HS-5 (cell line): ENCODE measurements around the gene ATP5F1A.

Experiments used
- DNase-seq: peaks from one replicate; pipeline ENCODE4 v3.0.0-alpha.2; 2012; ENCODE audit warnings: low read depth

The ATP5F1A gene

GRCh38 chr18:46073474-46074331 lies 24.4 kb downstream of the ATP5F1A start:
- DNase-seq, result no peak

DNA sequence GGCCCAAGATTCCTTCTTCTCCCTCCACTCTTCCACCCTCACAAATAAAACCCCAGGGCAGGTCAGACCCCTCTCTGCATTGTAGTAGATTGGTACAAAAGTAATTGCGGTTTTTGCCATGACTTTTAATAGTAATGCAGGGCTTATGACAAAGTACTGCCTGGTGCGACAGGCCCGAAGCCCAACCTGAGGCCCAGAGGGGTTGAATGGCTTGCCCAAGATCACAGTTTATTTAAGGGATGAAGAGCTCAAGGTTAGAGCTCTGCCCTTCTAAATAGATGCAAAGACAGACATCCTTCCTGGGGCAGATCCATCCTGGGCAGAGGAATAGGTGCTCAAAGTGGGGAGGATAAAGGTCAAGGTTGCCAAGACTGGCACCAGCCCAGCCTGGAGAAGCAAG lies 25.1 kb downstream of the ATP5F1A start:
- DNase-seq, result no peak

GRCh38 chr18:46072376-46072867 lies 25.7 kb downstream of the ATP5F1A start:
- DNase-seq, result no peak

GRCh38 chr18:46071653-46072375 lies 26.3 kb downstream of the ATP5F1A start, which contains the start of gene PSTPIP2:
TSS of gene PSTPIP2 (minus strand) at chr18:46072260. CDS start at chr18:46072188, 72 bp downstream.
- no peak for DNase-seq

DNA sequence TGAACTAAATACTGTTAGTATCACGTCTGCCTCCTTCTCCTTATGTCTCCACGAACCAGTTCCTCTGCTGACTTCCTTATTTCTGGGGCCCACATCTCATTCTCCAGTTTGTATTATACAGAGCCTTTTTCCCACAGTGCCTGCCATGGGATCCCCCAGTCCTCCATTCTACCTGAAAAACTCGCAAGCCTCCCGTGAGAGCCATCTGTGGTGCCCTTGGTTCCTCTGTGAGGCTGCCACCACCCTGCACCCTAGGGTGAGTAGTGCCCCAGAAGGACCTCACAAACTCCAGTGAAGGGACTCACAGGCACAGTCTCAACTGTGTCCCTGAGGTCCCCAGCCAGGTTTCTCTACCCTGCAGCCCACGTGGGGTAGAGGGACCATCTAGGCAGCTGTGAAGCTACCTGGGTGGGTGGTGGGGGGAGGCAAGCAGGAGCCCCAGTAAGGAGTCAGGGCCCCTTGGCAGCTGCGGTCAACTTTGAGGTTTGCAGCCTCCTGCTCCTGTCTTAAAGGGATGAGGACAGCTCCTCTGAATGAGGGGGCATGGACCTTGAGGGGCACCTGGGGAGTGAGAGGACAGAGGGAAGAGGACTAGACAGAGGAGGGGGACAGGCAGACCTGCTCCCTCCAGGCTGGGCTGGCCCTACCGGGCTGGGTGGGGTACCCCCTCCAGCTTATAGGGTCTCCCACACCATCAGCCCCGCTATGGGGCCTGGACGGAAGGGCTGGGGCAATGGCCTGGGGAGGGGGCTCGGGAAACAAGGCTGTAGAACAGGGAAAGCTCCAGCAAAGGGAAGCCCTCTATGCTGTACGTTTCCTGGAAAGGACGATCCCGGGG lies 27.1 kb downstream of the ATP5F1A start:
- DNase-seq, result no peak

- no peak for DNase-seq
Measured at GRCh38 chr18:46070232-46070631, 27.9 kb downstream of the ATP5F1A start.

- DNase-seq, result no peak
Measured at GRCh38 chr18:46069524-46069923, 28.6 kb downstream of the ATP5F1A start.

GRCh38 chr18:46068763-46069162 lies 29.3 kb downstream of the ATP5F1A start:
- no peak for DNase-seq

GRCh38 chr18:46067438-46068007 lies 30.6 kb downstream of the ATP5F1A start:
- DNase-seq, result no peak

- DNase-seq, result no peak
Measured at GRCh38 chr18:46062781-46063180, 35.3 kb downstream of the ATP5F1A start.

DNA sequence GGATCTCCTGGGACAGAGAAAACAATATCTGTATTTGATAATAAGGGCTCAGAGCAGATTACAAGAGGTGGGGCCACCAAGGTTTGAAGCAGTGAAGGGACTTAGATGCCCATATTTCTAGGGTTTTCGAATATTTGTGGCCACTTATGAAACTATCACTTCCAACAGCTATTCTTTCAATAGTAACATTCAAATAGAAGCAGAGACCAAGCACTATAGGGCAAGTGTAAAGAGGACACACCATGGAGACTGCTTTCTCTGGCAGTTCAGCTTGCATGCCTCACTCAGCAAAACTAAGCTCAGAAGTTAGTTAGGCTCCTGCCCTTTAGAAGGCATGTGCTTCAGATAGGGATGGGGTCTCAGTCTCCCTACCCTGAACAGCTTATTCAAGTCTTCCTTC lies 36.3 kb downstream of the ATP5F1A start:
- DNase-seq, result no peak

- DNase-seq, result no peak
Measured at GRCh38 chr18:46061387-46061786, 36.7 kb downstream of the ATP5F1A start.

DNA sequence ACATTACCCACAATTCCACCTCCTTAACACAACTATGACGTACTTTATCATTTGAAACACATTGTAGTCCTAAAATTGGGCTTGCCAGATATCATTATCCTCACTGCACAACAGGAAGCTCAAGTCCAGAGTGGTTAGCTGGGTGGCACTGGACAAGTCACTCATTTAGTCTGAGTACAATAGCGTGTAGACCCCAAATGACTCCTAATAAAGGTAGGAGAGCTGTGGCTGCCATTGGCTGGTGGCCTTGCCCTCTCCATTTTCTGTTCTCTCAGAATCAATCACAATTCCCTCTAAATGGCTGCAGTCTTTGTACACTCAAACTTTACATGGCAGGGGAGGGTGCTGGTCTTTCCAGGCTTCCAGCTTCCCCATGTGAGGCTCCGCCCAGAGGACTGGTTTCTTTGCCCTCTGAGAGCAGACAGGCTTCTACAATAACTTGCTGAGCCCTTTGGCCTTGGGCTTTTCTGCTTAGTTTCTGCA lies 37.7 kb downstream of the ATP5F1A start:
- no peak for DNase-seq

- no peak for DNase-seq
Measured at GRCh38 chr18:46055838-46056230, 42.3 kb downstream of the ATP5F1A start.

GRCh38 chr18:46054956-46055837 lies 42.9 kb downstream of the ATP5F1A start:
- DNase-seq, result no peak

DNA sequence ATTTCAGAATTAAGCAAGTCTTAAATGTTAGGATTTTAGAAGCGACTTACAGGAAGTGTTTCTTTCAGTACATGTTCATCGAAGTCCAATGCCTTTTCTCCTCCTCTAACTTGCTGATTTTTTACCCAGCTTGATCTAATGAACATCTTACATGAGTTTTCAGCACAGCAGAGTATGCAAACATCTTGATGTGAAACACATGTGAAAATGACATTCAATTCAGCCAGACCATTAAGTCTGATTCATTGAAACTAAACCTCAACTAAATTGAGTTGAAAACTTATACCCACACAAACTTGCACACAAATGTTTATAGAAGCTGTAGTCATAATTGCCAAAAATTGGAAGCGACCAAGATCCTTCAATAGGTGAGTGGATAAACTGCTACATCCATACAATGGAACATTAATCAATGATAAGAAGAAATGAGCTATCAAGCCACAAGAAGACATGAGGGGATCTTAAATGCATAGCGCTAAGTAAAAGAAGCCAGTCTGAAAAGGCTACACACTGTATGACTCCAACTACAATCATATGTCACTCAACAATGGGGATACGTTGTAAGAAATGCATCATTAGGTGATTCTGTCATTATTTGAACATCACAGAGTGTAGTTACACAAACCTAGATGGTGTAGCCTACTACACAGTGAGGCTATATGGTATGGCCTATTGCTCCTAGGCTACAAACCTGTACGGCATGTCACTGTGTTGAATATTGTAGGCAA lies 44.6 kb downstream of the ATP5F1A start:
- DNase-seq, result no peak

- DNase-seq, result no peak
Measured at GRCh38 chr18:46051731-46052461, 46.2 kb downstream of the ATP5F1A start.

- no peak for DNase-seq
Measured at GRCh38 chr18:46050268-46050667, 47.8 kb downstream of the ATP5F1A start.

DNA sequence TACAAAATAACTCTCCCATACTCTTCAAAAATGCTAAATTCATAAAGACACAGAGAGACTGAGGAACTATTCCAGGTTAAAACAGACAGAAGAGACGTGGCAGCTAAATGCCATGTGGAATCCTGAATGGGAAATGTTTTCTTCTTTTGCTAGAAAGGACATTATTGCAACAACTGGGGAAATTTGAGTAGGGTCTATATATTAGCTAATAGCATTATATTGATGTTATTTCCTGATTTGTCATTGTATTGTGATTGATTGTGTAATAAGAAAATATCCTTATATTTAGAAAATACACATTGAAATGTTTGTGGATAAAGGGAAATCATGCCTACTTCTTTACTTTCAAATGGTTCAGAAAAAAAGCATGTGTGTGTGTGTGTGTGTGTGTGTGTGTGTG lies 49.5 kb downstream of the ATP5F1A start:
- DNase-seq, result no peak
